ENCODE data around the gene RBP2.

GRCh38 chr3:139433089-139433488, 43.2 kb downstream of the RBP2 start:
- no peak for TF ChIP-seq CTCF (IDR thresholded peaks at IDR 0.05)
- no peak for TF ChIP-seq POLR2AphosphoS5 (IDR thresholded peaks at IDR 0.05)
- TF ChIP-seq POLR2A (IDR thresholded peaks at IDR 0.05) = no peak
- no peak for TF ChIP-seq EP300 (IDR thresholded peaks at IDR 0.05)
